PC-3 (cell line): ENCODE results near the gene SLC27A3. TPM values are rescaled to one million over a fixed set of nuclear protein-coding genes. Genes with fewer than 3 reads are reported as not detected.
A peak's percentile ranks its signal among the peaks of the same experiment; 100 is the strongest.

Experiments
- ATAC-seq: fragments of 200-7000 bp; cut with Tn5 transposase; 2 replicates; pipeline ENCODE4 v1.9.1; 2020; ENCODE audit warnings: mild to moderate bottlenecking, moderate library complexity
- BruUV-seq: library from RNA; stranded (reverse); fragments of 400-500 nt; replicated peaks from 2 replicates; lab custom pipeline; 2021; lab: Mats Ljungman, UMichigan
- CTCF ChIA-PET: fragments of 300-600 bp; sonication (Branson Sonifier 250); formaldehyde crosslinking; loops from one replicate; lab custom pipeline; 2022; ENCODE audit warnings: antibody characterized with exemption; lab: Charles Lee
- POLR2A ChIA-PET: fragments of 300-600 bp; sonication (Branson Sonifier 250); formaldehyde crosslinking; loops from one replicate; lab custom pipeline; 2022; ENCODE audit warnings: antibody characterized with exemption; ENCODE audit not compliant: unreplicated experiment; lab: Charles Lee
- DNase-seq: peaks from one replicate; pipeline ENCODE4 v3.0.0-alpha.2; 2015
- H2AFZ ChIP-seq: fragments of 300-600 bp; sonication (generic); 2 replicates; pipeline ENCODE4 v1.6.0; 2016; ENCODE audit warnings: antibody characterized with exemption, low read length
- H3F3A ChIP-seq: fragments of 300-600 bp; sonication (generic); one replicate; pipeline ENCODE4 v1.6.0; 2017; ENCODE audit warnings: antibody characterized with exemption, low read length, control low read depth, mild to moderate bottlenecking; ENCODE audit not compliant: unreplicated experiment
- H3K27ac ChIP-seq: fragments of 300-600 bp; sonication (generic); 2 replicates; pipeline ENCODE4 v1.5.1; 2016; ENCODE audit warnings: mild to moderate bottlenecking, low read length
- H3K27me3 ChIP-seq: fragments of 300-600 bp; sonication (generic); 2 replicates; pipeline ENCODE4 v1.6.1; 2016; ENCODE audit warnings: low read length, mixed read lengths
- H3K36me3 ChIP-seq: fragments of 300-600 bp; sonication (generic); 2 replicates; pipeline ENCODE4 v1.6.1; 2016; ENCODE audit warnings: low read depth, mixed run types, low read length, mixed read lengths
- H3K4me1 ChIP-seq: fragments of 300-600 bp; sonication (generic); 2 replicates; pipeline ENCODE4 v1.5.1; 2016; ENCODE audit warnings: low read length; ENCODE audit not compliant: insufficient read depth
- H3K4me2 ChIP-seq: fragments of 300-600 bp; sonication (generic); 2 replicates; pipeline ENCODE4 v1.6.0; 2016; ENCODE audit warnings: low read length
- H3K4me3 ChIP-seq: fragments of 300-600 bp; sonication (generic); 2 replicates; pipeline ENCODE4 v1.5.1; 2016; ENCODE audit warnings: mild to moderate bottlenecking, low read length, mixed read lengths
- H3K79me2 ChIP-seq: fragments of 300-600 bp; sonication (generic); 2 replicates; pipeline ENCODE4 v1.6.1; 2017; ENCODE audit warnings: low read length, mixed read lengths
- H3K9ac ChIP-seq: fragments of 300-600 bp; sonication (generic); 2 replicates; pipeline ENCODE4 v1.6.0; 2016; ENCODE audit warnings: mild to moderate bottlenecking, low read length
- H3K9me2 ChIP-seq: fragments of 300-600 bp; sonication (generic); replicated peaks from 2 replicates; pipeline ENCODE4 v1.6.1; 2016; ENCODE audit warnings: mixed run types, low read length, mixed read lengths
- H3K9me3 ChIP-seq: fragments of 300-600 bp; sonication (generic); 2 replicates; pipeline ENCODE4 v1.6.1; 2016; ENCODE audit warnings: low read length, mixed read lengths
- H4K20me1 ChIP-seq: fragments of 300-600 bp; sonication (generic); 2 replicates; pipeline ENCODE4 v1.6.1; 2016; ENCODE audit warnings: low read length, mixed read lengths
- EZH2 ChIP-seq: fragments of 300-600 bp; sonication (generic); IDR thresholded peaks from one replicate; pipeline ENCODE4 v1.6.1; 2017; ENCODE audit warnings: antibody characterized with exemption, mild to moderate bottlenecking, low read length; ENCODE audit not compliant: unreplicated experiment
- EZH2phosphoT487 ChIP-seq: fragments of 300-600 bp; sonication (generic); IDR thresholded peaks from 2 replicates; pipeline ENCODE4 v1.6.1; 2018; ENCODE audit warnings: mild to moderate bottlenecking, antibody characterized with exemption, low read length, borderline replicate concordance
- intact Hi-C: fragments of 100-400 bp; cut with micrococcal nuclease; formaldehyde crosslinking; loops from 2 replicates; pipeline ENCODE4 v1.9.0; 2023
- total RNA-seq: library from RNA; depleted of rRNA; stranded (reverse); fragments of >200 nt; gene quantifications from 2 replicates; pipeline ENCODE4 v1.2.3, GENCODE V29; 2014
- TF ChIP-seq, protein P1 (sequence below): fragments of 300-600 bp; sonication (generic); conservative IDR thresholded peaks from 2 replicates; pipeline ENCODE4 v1.5.1; 2017; ENCODE audit warnings: antibody characterized with exemption, low read depth, mild to moderate bottlenecking, low read length

Gene SLC27A3
- total RNA-seq, 1 experiment from 2014 or later: 6.3 TPM

DNA sequence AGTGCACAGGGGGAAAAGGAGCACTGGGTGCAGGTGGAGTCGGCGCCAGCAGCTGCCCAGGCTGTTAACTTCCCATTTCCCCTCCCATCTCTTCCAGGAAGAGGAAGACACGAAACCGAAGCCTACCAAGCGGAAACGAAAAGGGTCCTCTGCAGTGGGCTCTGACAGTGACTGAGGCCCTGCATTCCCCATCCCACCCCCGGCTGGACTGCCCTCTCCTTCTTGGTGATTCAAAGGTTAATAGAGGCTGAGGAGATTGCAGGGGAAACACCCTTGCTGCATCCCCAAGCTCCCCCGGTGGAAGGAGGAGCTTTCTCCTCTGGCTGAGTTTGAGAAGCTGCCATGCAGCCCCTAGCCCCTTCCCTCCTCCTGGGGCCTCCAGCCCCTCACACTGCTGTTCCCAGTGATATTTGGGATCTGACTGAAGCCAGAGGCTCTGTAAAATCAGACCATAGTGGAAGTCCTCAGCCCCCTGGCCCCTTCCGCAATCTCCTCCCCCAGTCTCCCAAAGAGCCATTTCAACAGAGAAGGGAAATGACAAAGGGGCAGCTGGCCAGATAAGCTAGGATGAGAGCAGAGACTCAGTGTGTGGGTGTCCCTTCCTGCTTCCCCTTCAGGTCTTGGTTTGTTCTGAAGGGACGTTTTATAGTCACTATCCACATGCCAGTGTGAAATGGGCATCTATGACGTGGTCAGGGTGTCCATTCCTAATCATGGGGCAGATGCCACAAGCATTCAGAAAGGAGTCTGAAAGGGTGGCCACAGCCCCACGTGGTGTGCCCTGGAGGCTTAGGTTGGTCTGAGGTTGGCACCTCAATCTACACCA lies 1.9 kb upstream of the SLC27A3 start:
- H3K79me2 ChIP-seq: no peaks in the 10 kb centered on the region
- H3F3A ChIP-seq: no peaks in the 10 kb centered on the region
- DNase-seq (no peak), ATAC-seq (no peak)
- TF ChIP-seq, protein P1, sequence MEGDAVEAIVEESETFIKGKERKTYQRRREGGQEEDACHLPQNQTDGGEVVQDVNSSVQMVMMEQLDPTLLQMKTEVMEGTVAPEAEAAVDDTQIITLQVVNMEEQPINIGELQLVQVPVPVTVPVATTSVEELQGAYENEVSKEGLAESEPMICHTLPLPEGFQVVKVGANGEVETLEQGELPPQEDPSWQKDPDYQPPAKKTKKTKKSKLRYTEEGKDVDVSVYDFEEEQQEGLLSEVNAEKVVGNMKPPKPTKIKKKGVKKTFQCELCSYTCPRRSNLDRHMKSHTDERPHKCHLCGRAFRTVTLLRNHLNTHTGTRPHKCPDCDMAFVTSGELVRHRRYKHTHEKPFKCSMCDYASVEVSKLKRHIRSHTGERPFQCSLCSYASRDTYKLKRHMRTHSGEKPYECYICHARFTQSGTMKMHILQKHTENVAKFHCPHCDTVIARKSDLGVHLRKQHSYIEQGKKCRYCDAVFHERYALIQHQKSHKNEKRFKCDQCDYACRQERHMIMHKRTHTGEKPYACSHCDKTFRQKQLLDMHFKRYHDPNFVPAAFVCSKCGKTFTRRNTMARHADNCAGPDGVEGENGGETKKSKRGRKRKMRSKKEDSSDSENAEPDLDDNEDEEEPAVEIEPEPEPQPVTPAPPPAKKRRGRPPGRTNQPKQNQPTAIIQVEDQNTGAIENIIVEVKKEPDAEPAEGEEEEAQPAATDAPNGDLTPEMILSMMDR: no peak
- TF ChIP-seq EZH2 (no peak), EZH2phosphoT487 (no peak)
- H3K9ac ChIP-seq: no peak overlapping the region
- H3K27ac ChIP-seq: no peak overlapping the region
- peaks cover 20% of the 10 kb centered on the region; the same call in 1 of the 2 replicates for H3K36me3 ChIP-seq
- peaks cover 11% of the 10 kb centered on the region for H3K4me1 ChIP-seq
- no peak overlapping the region for H3K4me2 ChIP-seq
- TSS peak; percentile 39 for BruUV-seq
- H3K27me3 ChIP-seq: no peaks in the 10 kb centered on the region
- no peak overlapping the region for H2AFZ ChIP-seq
- H3K9me3 ChIP-seq: no peaks in the 10 kb centered on the region
- no peaks in the 10 kb centered on the region for H3K9me2 ChIP-seq
- H3K4me3 ChIP-seq: no peak overlapping the region
- no peaks in the 10 kb centered on the region for H4K20me1 ChIP-seq
- ChIA-PET CTCF (no interaction called here), POLR2A (interaction anchor here (0.6 kb wide), 1 partner anchor 43 kb away, joined by 3 read pairs; no protein-coding TSS in a partner anchor)
- intact Hi-C loops: no loop called here

DNA sequence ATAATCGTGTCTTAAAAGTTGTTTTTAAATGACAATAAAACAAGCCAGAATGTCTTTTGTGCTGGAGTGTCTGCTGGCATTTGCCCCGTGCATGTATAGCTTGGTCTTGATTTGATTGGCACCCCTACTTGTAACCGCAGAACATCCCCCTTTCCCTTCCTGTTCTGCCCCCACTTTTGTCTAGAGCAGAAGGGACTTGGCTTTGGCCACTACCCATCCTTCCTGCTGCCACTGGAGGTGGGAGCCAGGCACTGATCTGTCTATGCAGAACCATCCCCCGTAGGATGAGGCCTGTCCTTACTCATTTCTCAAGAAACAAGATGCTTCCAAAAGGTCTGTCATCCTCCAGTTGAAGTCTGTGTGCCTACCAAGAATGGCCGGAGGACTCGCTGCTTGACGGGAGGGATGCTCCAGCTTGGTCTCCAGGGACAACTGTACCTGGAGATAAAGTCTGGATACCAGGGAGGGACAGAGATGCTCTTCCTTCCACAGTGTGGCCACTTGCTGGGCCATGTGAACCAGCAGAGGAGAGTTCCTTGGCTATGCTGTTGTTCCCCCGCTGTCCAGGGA lies 1.1 kb upstream of the SLC27A3 start:
- H3K79me2 ChIP-seq: no peaks in the 10 kb centered on the region
- H3K9ac ChIP-seq: no peak overlapping the region
- H3K27me3 ChIP-seq: no peaks in the 10 kb centered on the region
- H3F3A ChIP-seq: no peaks in the 10 kb centered on the region
- H3K9me2 ChIP-seq: no peaks in the 10 kb centered on the region
- no peaks in the 10 kb centered on the region for H3K9me3 ChIP-seq
- ATAC-seq (no peak), DNase-seq (no peak)
- no TSS peak for BruUV-seq
- no peaks in the 10 kb centered on the region for H4K20me1 ChIP-seq
- no peak overlapping the region for H3K4me2 ChIP-seq
- H3K4me3 ChIP-seq: no peak overlapping the region
- peaks cover 11% of the 10 kb centered on the region for H3K4me1 ChIP-seq
- TF ChIP-seq EZH2 (no peak), EZH2phosphoT487 (no peak)
- TF ChIP-seq, protein P1: no peak
- intact Hi-C loops: no loop called here
- ChIA-PET POLR2A (interaction anchor here (0.6 kb wide), 1 partner anchor 44 kb away, joined by 3 read pairs; no protein-coding TSS in a partner anchor), CTCF (no interaction called here)
- no peak overlapping the region for H2AFZ ChIP-seq
- peaks cover 16% of the 10 kb centered on the region; the same call in 1 of the 2 replicates for H3K36me3 ChIP-seq
- no peak overlapping the region for H3K27ac ChIP-seq
